Neural progenitor cell (in vitro differentiated cells): ENCODE results near the gene SSNA1.

ENCODE experiments used
- CTCF ChIP-seq: fragments of 200-600 bp; sonication (generic); IDR thresholded peaks from 2 replicates; pipeline ENCODE4 v1.5.1; 2017; ENCODE audit warnings: antibody characterized with exemption, mild to moderate bottlenecking
- EZH2phosphoT487 ChIP-seq: fragments of 200-600 bp; sonication (generic); IDR thresholded peaks from 2 replicates; pipeline ENCODE4 v1.6.1; 2017; ENCODE audit warnings: antibody characterized with exemption

- TF ChIP-seq CTCF (no peak), EZH2phosphoT487 (no peak)
These were observed 2.8 kb downstream of the SSNA1 start for GRCh38 chr9:137191245-137191644.
